DND-41 (cell line): ENCODE measurements around the gene C19orf33.

ENCODE experiments used
- ATAC-seq: fragments of 200-7000 bp; cut with Tn5 transposase; 3 replicates; pipeline ENCODE4 v1.9.1; 2021; ENCODE audit warnings: low read depth; ENCODE audit not compliant: insufficient read depth
- DNase-seq: peaks from one replicate; pipeline ENCODE4 v3.0.0-alpha.2; 2020
- H2AFZ ChIP-seq: 2 replicates; pipeline ENCODE4 v1.6.0; 2012; ENCODE audit warnings: low read depth, low read length
- H3K27ac ChIP-seq: 2 replicates; pipeline ENCODE4 v1.5.1; 2012; ENCODE audit warnings: low read length, inconsistent platforms
- H3K27me3 ChIP-seq: fragments of 200-600 bp; sonication (generic); 2 replicates; pipeline ENCODE4 v1.6.0; 2012; ENCODE audit warnings: low read length, mild to moderate bottlenecking, inconsistent platforms; ENCODE audit not compliant: insufficient read depth, poor library complexity
- H3K36me3 ChIP-seq: 2 replicates; pipeline ENCODE4 v1.5.1; 2012; ENCODE audit warnings: low read length, inconsistent platforms; ENCODE audit not compliant: insufficient read depth
- H3K4me1 ChIP-seq: 2 replicates; pipeline ENCODE4 v1.5.1; 2012; ENCODE audit warnings: mild to moderate bottlenecking, low read length; ENCODE audit not compliant: insufficient read depth
- H3K4me2 ChIP-seq: 2 replicates; pipeline ENCODE4 v1.6.0; 2012; ENCODE audit warnings: mild to moderate bottlenecking, moderate library complexity, low read length, inconsistent platforms; ENCODE audit not compliant: insufficient read depth
- H3K4me3 ChIP-seq, 2 experiments: fragments of 200-600 bp in 1 of 2; shearing (Covaris generic) in 1 of 2; 2 replicates each; pipeline ENCODE4 v1.5.1; 2012 to 2016; ENCODE audit warnings: inconsistent platforms in 2 of 2, low read length in 2 of 2, mild to moderate bottlenecking in 2 of 2, low read depth in 1 of 2, moderate library complexity in 1 of 2
- H3K79me2 ChIP-seq: 2 replicates; pipeline ENCODE4 v1.6.0; 2012; ENCODE audit warnings: low read length, inconsistent platforms; ENCODE audit not compliant: insufficient read depth
- H3K9ac ChIP-seq: 2 replicates; pipeline ENCODE4 v1.6.0; 2012; ENCODE audit warnings: low read depth, mild to moderate bottlenecking, inconsistent platforms, low read length, moderate library complexity
- H3K9me3 ChIP-seq: 2 replicates; pipeline ENCODE4 v1.5.1; 2012; ENCODE audit warnings: low read length, moderate library complexity, mild to moderate bottlenecking, inconsistent platforms; ENCODE audit not compliant: insufficient read depth, severe bottlenecking
- H4K20me1 ChIP-seq: 2 replicates; pipeline ENCODE4 v1.6.0; 2012; ENCODE audit warnings: low read length; ENCODE audit not compliant: insufficient read depth
- CTCF ChIP-seq: IDR thresholded peaks from 2 replicates; pipeline ENCODE4 v1.5.1; 2012; ENCODE audit warnings: borderline replicate concordance, low read length, moderate library complexity, mild to moderate bottlenecking; ENCODE audit not compliant: poor library complexity, severe bottlenecking; ENCODE audit errors: extremely low read depth
- EZH2 ChIP-seq: IDR thresholded peaks from 3 replicates; pipeline ENCODE4 v1.6.1; 2012; ENCODE audit warnings: borderline replicate concordance, low read depth, mild to moderate bottlenecking, moderate library complexity, low read length, inconsistent platforms; ENCODE audit not compliant: severe bottlenecking

C19orf33 gene

DNA sequence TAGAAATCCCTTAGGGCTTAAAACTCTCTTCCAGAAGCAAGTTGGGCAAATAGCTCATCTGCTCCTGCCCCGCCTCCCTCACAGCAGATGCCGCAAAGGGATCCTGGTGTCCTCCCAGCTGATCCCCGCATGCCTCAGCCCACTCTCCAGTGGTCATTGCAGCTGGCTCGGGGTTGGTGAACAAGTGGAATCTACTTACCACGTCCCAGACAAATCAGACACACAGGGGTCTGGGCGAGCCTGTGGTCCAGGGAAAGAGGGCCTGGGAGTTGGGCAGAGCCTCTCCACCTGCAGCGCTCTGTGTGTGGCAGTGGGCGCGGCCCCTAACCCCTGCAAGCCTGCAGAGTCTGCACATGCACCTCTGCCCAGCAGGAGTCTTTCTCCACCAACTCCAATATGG lies 10.8 kb upstream of the C19orf33 start:
- no peaks in the 10 kb centered on the region for H3K4me1 ChIP-seq
- H3K27ac ChIP-seq, result no peak overlapping the region
- no peaks in the 10 kb centered on the region for H4K20me1 ChIP-seq
- H3K9ac ChIP-seq, result no peak overlapping the region
- H3K4me2 ChIP-seq, result no peak overlapping the region
- H3K36me3 ChIP-seq, result no peaks in the 10 kb centered on the region
- H2AFZ ChIP-seq, result no peak overlapping the region
- TF ChIP-seq EZH2 (no peak), CTCF (no peak)
- no peak for DNase-seq
- no peaks in the 10 kb centered on the region for H3K79me2 ChIP-seq
- ATAC-seq, result no peak
- H3K9me3 ChIP-seq, result no peaks in the 10 kb centered on the region
- no peaks in the 10 kb centered on the region for H3K27me3 ChIP-seq
- no peak overlapping the region for H3K4me3 ChIP-seq

DNA sequence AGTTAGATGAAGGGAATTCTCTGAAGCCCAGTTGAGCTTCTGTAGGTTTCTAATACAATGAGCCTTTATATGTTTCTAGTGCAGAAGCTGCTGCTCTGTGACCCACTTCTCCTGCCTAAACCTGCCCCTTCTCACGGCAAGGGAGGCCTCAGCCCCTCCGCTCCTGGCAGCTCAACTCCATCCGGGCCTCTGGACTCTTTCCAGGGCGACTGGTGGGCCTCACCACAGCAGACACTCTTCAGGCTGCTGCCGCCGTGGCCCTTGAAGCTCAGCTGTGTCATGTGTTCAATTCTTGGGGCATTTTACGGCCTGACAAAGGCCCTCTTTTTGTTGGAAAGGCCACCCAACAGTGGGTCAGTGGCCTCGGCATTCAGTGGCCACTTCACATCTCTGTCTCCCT lies 10.0 kb upstream of the C19orf33 start:
- H3K36me3 ChIP-seq, result no peaks in the 10 kb centered on the region
- no peaks in the 10 kb centered on the region for H3K9me3 ChIP-seq
- TF ChIP-seq CTCF (no peak), EZH2 (no peak)
- no peaks in the 10 kb centered on the region for H4K20me1 ChIP-seq
- H2AFZ ChIP-seq, result no peak overlapping the region
- no peaks in the 10 kb centered on the region for H3K4me1 ChIP-seq
- no peak overlapping the region for H3K27ac ChIP-seq
- H3K79me2 ChIP-seq, result no peaks in the 10 kb centered on the region
- H3K27me3 ChIP-seq, result no peaks in the 10 kb centered on the region
- H3K9ac ChIP-seq, result no peak overlapping the region
- H3K4me3 ChIP-seq, result no peak overlapping the region
- no peak overlapping the region for H3K4me2 ChIP-seq
- ATAC-seq (no peak), DNase-seq (no peak)

GRCh38 chr19:38298821-38299680 lies 5.0 kb upstream of the C19orf33 start:
- Histone ChIP-seq H3K9me3 (no peaks in the 10 kb centered on the region), H3K4me1 (no peaks in the 10 kb centered on the region), H3K4me2 (no peak overlapping the region), H3K79me2 (no peaks in the 10 kb centered on the region), H4K20me1 (no peaks in the 10 kb centered on the region), H3K9ac (no peak overlapping the region), H3K27me3 (no peaks in the 10 kb centered on the region), H3K36me3 (no peaks in the 10 kb centered on the region), H3K27ac (no peak overlapping the region), H3K4me3 (no peak overlapping the region), H2AFZ (no peak overlapping the region)
- ATAC-seq, result no peak
- DNase-seq, result no peak
- no peak for TF ChIP-seq CTCF
- TF ChIP-seq EZH2, result no peak
